ENCODE data around the gene ZBTB25.

The ZBTB25 gene

GRCh38 chr14:64476438-64476837, 27.2 kb downstream of the ZBTB25 start:
- no peak for DNase-seq (ENCODE audit: low read depth in 2 of 2)

GRCh38 chr14:64475585-64476273, 27.9 kb downstream of the ZBTB25 start:
- no peak for DNase-seq (ENCODE audit: low read depth in 2 of 2)

GRCh38 chr14:64474698-64475097, 28.9 kb downstream of the ZBTB25 start:
- no peak for DNase-seq (ENCODE audit: low read depth in 2 of 2)

GRCh38 chr14:64474041-64474440, 29.6 kb downstream of the ZBTB25 start:
- DNase-seq (ENCODE audit: low read depth in 2 of 2): no peak

- no peak for DNase-seq (ENCODE audit: low read depth in 2 of 2)
Observed at GRCh38 chr14:64468451-64468850, 35.2 kb downstream of the ZBTB25 start.

GRCh38 chr14:64467566-64467965, 36.1 kb downstream of the ZBTB25 start:
- no peak for DNase-seq (ENCODE audit: low read depth in 2 of 2)

- DNase-seq (ENCODE audit: low read depth in 2 of 2): no peak
Observed at GRCh38 chr14:64467101-64467500, 36.5 kb downstream of the ZBTB25 start.

- DNase-seq (ENCODE audit: low read depth in 2 of 2): no peak
Observed at GRCh38 chr14:64465831-64466554, 37.6 kb downstream of the ZBTB25 start.

- peak; percentile 36 to 38 for DNase-seq (ENCODE audit: low read depth in 2 of 2)
Observed at GRCh38 chr14:64465191-64465822, 38.3 kb downstream of the ZBTB25 start, which contains the start of gene AKAP5. TSS of gene AKAP5 (plus strand) at chr14:64465499. CDS start at chr14:64468395, 2,896 bp downstream.

GRCh38 chr14:64464651-64465050, 39.0 kb downstream of the ZBTB25 start:
- no peak for DNase-seq (ENCODE audit: low read depth in 2 of 2)

- no peak for DNase-seq (ENCODE audit: low read depth in 2 of 2)
Observed at GRCh38 chr14:64463873-64464272, 39.8 kb downstream of the ZBTB25 start.

GRCh38 chr14:64463195-64463594, 40.4 kb downstream of the ZBTB25 start:
- DNase-seq (ENCODE audit: low read depth in 2 of 2): no peak

GRCh38 chr14:64461221-64461620, 42.4 kb downstream of the ZBTB25 start:
- DNase-seq (ENCODE audit: low read depth in 2 of 2): no peak

GRCh38 chr14:64459405-64460136, 44.1 kb downstream of the ZBTB25 start:
- no peak for DNase-seq (ENCODE audit: low read depth in 2 of 2)

GRCh38 chr14:64454671-64455070, 49.0 kb downstream of the ZBTB25 start:
- no peak for DNase-seq (ENCODE audit: low read depth in 2 of 2)

- DNase-seq (ENCODE audit: low read depth in 2 of 2): peak in 1 of 2 donors; percentile 11
Observed at GRCh38 chr14:64450255-64450654, 53.4 kb downstream of the ZBTB25 start.

GRCh38 chr14:64447876-64448670, 55.6 kb downstream of the ZBTB25 start:
- peak in 1 of 2 donors; percentile 31 for DNase-seq (ENCODE audit: low read depth in 2 of 2)

- peak; percentile 32 to 55 for DNase-seq (ENCODE audit: low read depth in 2 of 2)
Observed at GRCh38 chr14:64444984-64445845, 58.4 kb downstream of the ZBTB25 start.

GRCh38 chr14:64444140-64444539, 59.5 kb downstream of the ZBTB25 start:
- no peak for DNase-seq (ENCODE audit: low read depth in 2 of 2)

GRCh38 chr14:64442300-64442988, 61.2 kb downstream of the ZBTB25 start:
- DNase-seq (ENCODE audit: low read depth in 2 of 2): no peak

Data from stimulated activated CD8-positive, alpha-beta memory T cell treated with anti-CD3 and anti-CD28 coated beads, Interleukin-15, amount 100 ng/mL, for 48 hours (primary cell).